Keratinocyte (primary cell): ENCODE data around the gene CRABP1. TPM values are rescaled to one million over a fixed set of nuclear protein-coding genes. Genes with fewer than 3 reads are reported as not detected.

Experiments used
- DNase-seq: peaks from one replicate; pipeline ENCODE4 v3.0.0-alpha.2; 2011; ENCODE audit warnings: low read depth, missing footprints, low spot score
- FAIRE-seq: peaks from 2 replicates; lab custom pipeline; 2011; peaks lifted over from hg19 to GRCh38; lab: Jason Lieb, UNC
- H2AFZ ChIP-seq: 2 replicates; pipeline ENCODE4 v1.6.0; 2012; ENCODE audit warnings: low read length, control low read depth, inconsistent platforms; ENCODE audit not compliant: control insufficient read depth
- H3K27ac ChIP-seq: 2 replicates; pipeline ENCODE4 v1.5.1; 2011; ENCODE audit warnings: low read length; ENCODE audit not compliant: control insufficient read depth, insufficient read depth
- H3K27me3 ChIP-seq: 3 replicates; pipeline ENCODE4 v1.6.0; 2011; ENCODE audit warnings: low read length; ENCODE audit not compliant: control insufficient read depth, insufficient read depth; ENCODE audit errors: extremely low read depth
- H3K36me3 ChIP-seq, 2 experiments: 2 replicates in 1 of 2; 3 replicates in 1 of 2; pipeline ENCODE4 v1.5.1; 2011; ENCODE audit warnings: low read length in 2 of 2, mild to moderate bottlenecking in 1 of 2; ENCODE audit not compliant: control insufficient read depth in 2 of 2, insufficient read depth in 2 of 2; ENCODE audit errors: extremely low read depth in 1 of 2
- H3K4me1 ChIP-seq: 3 replicates; pipeline ENCODE4 v1.5.1; 2011; ENCODE audit warnings: low read length; ENCODE audit not compliant: control insufficient read depth, insufficient read depth; ENCODE audit errors: extremely low read depth
- H3K4me2 ChIP-seq: 3 replicates; pipeline ENCODE4 v1.6.0; 2011; ENCODE audit warnings: low read depth, low read length; ENCODE audit not compliant: control insufficient read depth, insufficient read depth; ENCODE audit errors: extremely low read depth
- H3K4me3 ChIP-seq, 3 experiments: fragments of 200-600 bp in 1 of 3; sonication (generic) in 1 of 3; 2 replicates in 2 of 3; 3 replicates in 1 of 3; pipeline ENCODE4 v1.5.1; 2011 to 2016; ENCODE audit warnings: low read length in 3 of 3, mild to moderate bottlenecking in 3 of 3, control low read depth in 2 of 3, inconsistent platforms in 1 of 3, low read depth in 1 of 3, mixed read lengths in 1 of 3, mixed run types in 1 of 3, moderate library complexity in 1 of 3; ENCODE audit not compliant: control insufficient read depth in 2 of 3, insufficient read depth in 2 of 3; ENCODE audit errors: extremely low read depth in 1 of 3
- H3K79me2 ChIP-seq: 2 replicates; pipeline ENCODE4 v1.6.0; 2012; ENCODE audit warnings: low read length; ENCODE audit not compliant: control insufficient read depth, insufficient read depth
- H3K9ac ChIP-seq: 3 replicates; pipeline ENCODE4 v1.6.0; 2011; ENCODE audit warnings: low read length; ENCODE audit not compliant: control insufficient read depth, insufficient read depth; ENCODE audit errors: extremely low read depth
- H3K9me1 ChIP-seq: 3 replicates; pipeline ENCODE4 v1.6.0; 2011; ENCODE audit warnings: low read length; ENCODE audit not compliant: control insufficient read depth, insufficient read depth; ENCODE audit errors: extremely low read depth
- H3K9me3 ChIP-seq: 2 replicates; pipeline ENCODE4 v1.5.1; 2012; ENCODE audit warnings: low read depth, low read length; ENCODE audit not compliant: control insufficient read depth
- H4K20me1 ChIP-seq: 3 replicates; pipeline ENCODE4 v1.6.0; 2011; ENCODE audit warnings: low read length; ENCODE audit not compliant: control insufficient read depth, insufficient read depth; ENCODE audit errors: extremely low read depth
- EZH2 ChIP-seq: IDR thresholded peaks from one replicate; pipeline ENCODE4 v1.6.1; 2012; ENCODE audit warnings: inconsistent platforms, mild to moderate bottlenecking, low read length, moderate library complexity
- dilution Hi-C: fragments of 300-500 bp; cut with MboI; formaldehyde crosslinking; loops from one replicate; pipeline ENCODE4 v1.7.0; 2020; ENCODE audit warnings: low sequenced_read_pairs; ENCODE audit not compliant: extremely low pct_ligation_motif_present
- polyA plus RNA-seq, 5 experiments: library from polyadenylated mRNA; depleted of rRNA in 3 of 5; stranded (reverse) in 3 of 5; stranded (forward) in 1 of 5; unstranded in 1 of 5; fragments of >200 nt; gene quantifications; 1 replicate in 1 of 5; 2 replicates in 3 of 5; 3 replicates in 1 of 5; pipeline versions ENCODE4 v1.2.1 to v1.2.3, GENCODE V29; 2011 to 2012; ENCODE audit warnings: missing spikeins in 2 of 5, low read depth in 1 of 5, low replicate concordance in 1 of 5
- TF ChIP-seq, protein P1 (sequence below), 3 experiments: IDR thresholded peaks in 1 of 3; conservative IDR thresholded peaks in 1 of 3; optimal IDR thresholded peaks in 1 of 3; 2 replicates in 2 of 3; 3 replicates in 1 of 3; pipeline versions ENCODE3 to v1.5.1; 2011; ENCODE audit warnings: low read length in 3 of 3, mild to moderate bottlenecking in 3 of 3, moderate library complexity in 2 of 3, control low read depth in 1 of 3, inconsistent platforms in 1 of 3; ENCODE audit not compliant: insufficient read depth in 2 of 3; ENCODE audit errors: extremely low read depth in 1 of 3

CRABP1 gene
- polyA plus RNA-seq, 1 donor (not counting 4 experiments of a cell fraction or from before 2014, with no cell fraction given): not detected

GRCh38 chr15:78319588-78319987, 20.6 kb upstream of the CRABP1 start:
- H3K79me2 ChIP-seq: no peaks in the 10 kb centered on the region
- H3K27ac ChIP-seq: no peak overlapping the region
- H3K4me1 ChIP-seq: peaks cover 12% of the 10 kb centered on the region
- H3K9ac ChIP-seq: no peak overlapping the region
- H3K9me1 ChIP-seq: no peaks in the 10 kb centered on the region
- H3K27me3 ChIP-seq: no peaks in the 10 kb centered on the region
- DNase-seq: no peak
- TF ChIP-seq, protein P1, sequence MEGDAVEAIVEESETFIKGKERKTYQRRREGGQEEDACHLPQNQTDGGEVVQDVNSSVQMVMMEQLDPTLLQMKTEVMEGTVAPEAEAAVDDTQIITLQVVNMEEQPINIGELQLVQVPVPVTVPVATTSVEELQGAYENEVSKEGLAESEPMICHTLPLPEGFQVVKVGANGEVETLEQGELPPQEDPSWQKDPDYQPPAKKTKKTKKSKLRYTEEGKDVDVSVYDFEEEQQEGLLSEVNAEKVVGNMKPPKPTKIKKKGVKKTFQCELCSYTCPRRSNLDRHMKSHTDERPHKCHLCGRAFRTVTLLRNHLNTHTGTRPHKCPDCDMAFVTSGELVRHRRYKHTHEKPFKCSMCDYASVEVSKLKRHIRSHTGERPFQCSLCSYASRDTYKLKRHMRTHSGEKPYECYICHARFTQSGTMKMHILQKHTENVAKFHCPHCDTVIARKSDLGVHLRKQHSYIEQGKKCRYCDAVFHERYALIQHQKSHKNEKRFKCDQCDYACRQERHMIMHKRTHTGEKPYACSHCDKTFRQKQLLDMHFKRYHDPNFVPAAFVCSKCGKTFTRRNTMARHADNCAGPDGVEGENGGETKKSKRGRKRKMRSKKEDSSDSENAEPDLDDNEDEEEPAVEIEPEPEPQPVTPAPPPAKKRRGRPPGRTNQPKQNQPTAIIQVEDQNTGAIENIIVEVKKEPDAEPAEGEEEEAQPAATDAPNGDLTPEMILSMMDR (optimal IDR thresholded peaks at IDR 0.05 in 1 of 3, IDR thresholded peaks at IDR 0.05 in 1 of 3, conservative IDR thresholded peaks at IDR 0.05 in 1 of 3; ENCODE audit: extremely low read depth in 1 of 3, insufficient read depth in 2 of 3, low read length in 3 of 3): no peak
- TF ChIP-seq EZH2: no peak
- H4K20me1 ChIP-seq: no peaks in the 10 kb centered on the region
- H3K4me3 ChIP-seq: no peak overlapping the region
- dilution Hi-C loops: no loop called here
- H3K9me3 ChIP-seq: no peaks in the 10 kb centered on the region
- H3K36me3 ChIP-seq: no peaks in the 10 kb centered on the region
- no peak overlapping the region for H3K4me2 ChIP-seq
- FAIRE-seq: no peak
- no peak overlapping the region for H2AFZ ChIP-seq

DNA sequence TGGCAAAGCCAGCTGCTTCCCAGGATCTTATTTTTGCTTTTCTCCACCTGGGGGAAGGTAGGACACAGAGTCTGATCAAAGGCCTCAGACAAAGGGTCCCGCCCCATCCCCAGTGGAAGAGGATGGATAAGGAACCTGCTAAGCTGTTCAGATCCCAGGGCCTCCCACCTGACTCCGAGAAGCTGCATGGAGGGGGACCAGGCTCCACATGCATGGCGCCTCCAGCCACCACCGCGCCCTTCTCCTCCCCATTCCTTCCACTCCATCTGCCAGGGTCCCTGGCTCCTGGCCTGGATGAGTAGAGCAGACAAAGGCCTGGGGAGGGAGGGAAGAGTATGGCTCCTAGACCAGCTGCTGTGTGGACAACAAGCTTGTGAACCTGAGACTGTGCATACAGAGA, 20.0 kb upstream of the CRABP1 start:
- peaks cover 12% of the 10 kb centered on the region for H3K4me1 ChIP-seq
- H3K9me1 ChIP-seq: no peaks in the 10 kb centered on the region
- H3K9ac ChIP-seq: no peak overlapping the region
- H3K27me3 ChIP-seq: no peaks in the 10 kb centered on the region
- no peak overlapping the region for H3K4me3 ChIP-seq
- no peak overlapping the region for H2AFZ ChIP-seq
- no peaks in the 10 kb centered on the region for H4K20me1 ChIP-seq
- no peaks in the 10 kb centered on the region for H3K9me3 ChIP-seq
- dilution Hi-C loops: no loop called here
- no peaks in the 10 kb centered on the region for H3K79me2 ChIP-seq
- no peaks in the 10 kb centered on the region for H3K36me3 ChIP-seq
- no peak overlapping the region for H3K4me2 ChIP-seq
- no peak for FAIRE-seq
- no peak for TF ChIP-seq EZH2
- TF ChIP-seq, protein P1 (optimal IDR thresholded peaks at IDR 0.05 in 1 of 3, IDR thresholded peaks at IDR 0.05 in 1 of 3, conservative IDR thresholded peaks at IDR 0.05 in 1 of 3; ENCODE audit: extremely low read depth in 1 of 3, insufficient read depth in 2 of 3, low read length in 3 of 3): no peak
- no peak overlapping the region for H3K27ac ChIP-seq
- DNase-seq: no peak
